Measurements from ENCODE around the gene GLS.

DNA sequence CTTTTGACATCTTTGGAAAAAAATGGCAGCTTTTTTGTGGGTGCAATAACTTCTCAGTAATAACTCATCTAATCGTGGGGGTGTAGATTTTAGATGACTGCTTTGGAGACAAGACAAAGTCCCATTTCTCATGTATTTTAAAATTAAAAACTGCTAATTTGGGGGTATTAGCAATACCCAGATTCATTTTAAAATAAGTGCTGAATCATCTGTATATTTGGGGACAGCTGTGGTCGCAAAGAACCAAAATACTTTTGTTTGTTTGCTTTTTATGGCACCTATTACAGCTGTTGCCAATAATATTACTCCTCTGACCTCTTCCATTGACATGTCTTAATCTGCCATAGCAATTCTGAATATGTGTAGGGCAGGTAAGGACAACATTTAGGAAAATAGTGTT, 87.9 kb downstream of the GLS start:
- TF ChIP-seq, protein P1, sequence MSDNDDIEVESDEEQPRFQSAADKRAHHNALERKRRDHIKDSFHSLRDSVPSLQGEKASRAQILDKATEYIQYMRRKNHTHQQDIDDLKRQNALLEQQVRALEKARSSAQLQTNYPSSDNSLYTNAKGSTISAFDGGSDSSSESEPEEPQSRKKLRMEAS (IDR thresholded peaks at IDR 0.05), result no peak
- TF ChIP-seq EP300 (IDR thresholded peaks at IDR 0.05; ENCODE audit: borderline replicate concordance) (no peak), TAF1 (IDR thresholded peaks at IDR 0.05; ENCODE audit: low read depth) (no peak), EGR1 (IDR thresholded peaks at IDR 0.05) (no peak), CEBPB (IDR thresholded peaks at IDR 0.05) (no peak), CREB1 (IDR thresholded peaks at IDR 0.05; ENCODE audit: low read depth) (no peak), YY1 (IDR thresholded peaks at IDR 0.05; ENCODE audit: low read depth) (no peak)
- TF ChIP-seq, protein P2, sequence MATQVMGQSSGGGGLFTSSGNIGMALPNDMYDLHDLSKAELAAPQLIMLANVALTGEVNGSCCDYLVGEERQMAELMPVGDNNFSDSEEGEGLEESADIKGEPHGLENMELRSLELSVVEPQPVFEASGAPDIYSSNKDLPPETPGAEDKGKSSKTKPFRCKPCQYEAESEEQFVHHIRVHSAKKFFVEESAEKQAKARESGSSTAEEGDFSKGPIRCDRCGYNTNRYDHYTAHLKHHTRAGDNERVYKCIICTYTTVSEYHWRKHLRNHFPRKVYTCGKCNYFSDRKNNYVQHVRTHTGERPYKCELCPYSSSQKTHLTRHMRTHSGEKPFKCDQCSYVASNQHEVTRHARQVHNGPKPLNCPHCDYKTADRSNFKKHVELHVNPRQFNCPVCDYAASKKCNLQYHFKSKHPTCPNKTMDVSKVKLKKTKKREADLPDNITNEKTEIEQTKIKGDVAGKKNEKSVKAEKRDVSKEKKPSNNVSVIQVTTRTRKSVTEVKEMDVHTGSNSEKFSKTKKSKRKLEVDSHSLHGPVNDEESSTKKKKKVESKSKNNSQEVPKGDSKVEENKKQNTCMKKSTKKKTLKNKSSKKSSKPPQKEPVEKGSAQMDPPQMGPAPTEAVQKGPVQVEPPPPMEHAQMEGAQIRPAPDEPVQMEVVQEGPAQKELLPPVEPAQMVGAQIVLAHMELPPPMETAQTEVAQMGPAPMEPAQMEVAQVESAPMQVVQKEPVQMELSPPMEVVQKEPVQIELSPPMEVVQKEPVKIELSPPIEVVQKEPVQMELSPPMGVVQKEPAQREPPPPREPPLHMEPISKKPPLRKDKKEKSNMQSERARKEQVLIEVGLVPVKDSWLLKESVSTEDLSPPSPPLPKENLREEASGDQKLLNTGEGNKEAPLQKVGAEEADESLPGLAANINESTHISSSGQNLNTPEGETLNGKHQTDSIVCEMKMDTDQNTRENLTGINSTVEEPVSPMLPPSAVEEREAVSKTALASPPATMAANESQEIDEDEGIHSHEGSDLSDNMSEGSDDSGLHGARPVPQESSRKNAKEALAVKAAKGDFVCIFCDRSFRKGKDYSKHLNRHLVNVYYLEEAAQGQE (IDR thresholded peaks at IDR 0.05; ENCODE audit: low read depth), result no peak

Measured in Ishikawa (cell line).